Activated CD4-positive, alpha-beta T cell treated with anti-CD3 and anti-CD28 coated beads, Interleukin-2, amount 50 U/mL, for 48 hours (primary cell): ENCODE measurements around the gene TLCD3B.
"Not testable (repeated sequence)": the region's sequence is repeated elsewhere in the genome, so short reads cannot be mapped to it uniquely, and the experiment has no call there.

Experiments used
- DNase-seq, 2 experiments: peaks; one replicate each; pipeline ENCODE4 v3.0.0-alpha.2; 2020

Gene TLCD3B

DNA sequence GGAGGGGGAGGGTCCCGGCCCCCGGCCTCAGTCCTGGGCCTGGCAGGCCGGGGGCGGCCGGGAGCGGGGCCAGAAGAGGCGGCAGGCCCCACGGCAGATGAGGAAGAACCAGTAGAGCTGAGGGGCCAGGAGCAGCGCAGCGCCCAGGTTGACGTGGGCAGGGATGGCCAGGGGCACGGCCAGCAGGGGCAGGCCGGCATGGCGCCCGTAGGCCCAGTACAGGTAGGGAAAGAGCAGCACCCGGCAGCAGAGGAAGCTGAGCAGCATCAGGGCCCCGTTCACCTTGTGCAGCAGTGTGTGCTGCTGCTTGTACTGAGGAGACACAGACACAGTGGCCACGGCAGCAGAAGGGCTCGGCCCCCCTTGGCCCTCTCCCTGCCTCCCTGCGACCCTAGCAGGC, 5.9 kb downstream of the TLCD3B start:
- DNase-seq: no peak

DNA sequence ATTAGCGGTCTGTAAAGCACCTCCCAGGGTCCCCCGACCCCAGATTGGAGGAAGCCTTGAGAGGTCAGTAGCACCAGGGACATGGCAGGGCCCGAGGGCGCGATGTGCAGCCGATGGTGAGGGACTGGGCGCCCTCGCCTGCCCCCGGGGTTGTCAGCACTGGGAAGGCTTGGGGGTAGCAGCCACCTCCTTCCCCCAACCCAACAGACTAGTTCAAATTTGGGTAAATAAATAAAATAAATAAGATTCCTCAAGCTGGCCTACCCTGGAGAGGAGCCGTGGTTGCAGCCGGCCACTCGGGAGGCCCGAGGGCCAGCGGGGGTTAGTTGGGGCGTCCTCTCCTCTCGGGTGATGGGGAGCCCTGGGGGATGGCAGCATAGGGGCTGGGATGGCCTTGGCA, 6.6 kb downstream of the TLCD3B start:
- no peak for DNase-seq

DNA sequence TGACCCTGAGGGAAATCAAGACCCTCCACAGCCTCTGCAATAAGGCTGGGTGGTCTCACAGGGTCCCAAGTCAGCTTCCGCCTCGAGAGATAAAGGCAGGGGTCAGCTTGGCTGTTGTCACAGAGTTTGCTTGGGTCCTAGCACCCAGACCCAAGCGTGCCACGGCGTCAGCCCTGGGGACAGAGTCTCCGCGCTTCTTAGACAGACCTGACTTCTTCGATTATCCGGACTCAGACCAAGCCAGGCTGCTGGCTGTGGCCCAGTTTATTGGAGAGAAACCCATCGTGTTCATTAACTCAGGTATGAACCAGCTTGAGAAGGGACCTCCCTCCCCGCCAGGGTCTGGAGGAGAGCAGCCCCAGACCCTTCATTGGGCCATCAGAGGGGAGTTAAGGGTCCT, 7.5 kb downstream of the TLCD3B start:
- DNase-seq: no peak

DNA sequence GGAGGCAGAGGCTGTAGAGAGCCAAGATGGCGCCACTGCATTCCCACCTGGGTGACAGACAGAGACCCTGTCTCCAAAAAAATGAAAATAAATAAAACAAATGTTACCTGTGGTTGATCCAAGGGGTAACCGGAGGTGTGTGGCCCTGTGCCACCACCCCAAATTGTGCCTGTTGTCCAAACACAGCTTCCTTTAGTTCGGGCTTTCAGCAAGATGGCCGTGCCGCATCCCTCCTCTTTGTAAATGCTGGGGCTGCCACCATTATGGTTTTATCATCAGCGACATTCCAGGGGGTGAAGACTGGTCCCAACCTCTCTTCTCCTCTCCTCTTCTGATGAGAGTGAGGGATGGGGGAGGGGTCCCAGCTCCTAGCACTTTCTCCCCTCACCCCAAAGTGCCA, 8.2 kb downstream of the TLCD3B start, which contains the start of gene C16orf92:
Gene C16orf92 (plus strand): TSS at position 312 of the 400 bp plus-strand sequence. CDS start 143 bp downstream, outside the sequence.
- no peak for DNase-seq

DNA sequence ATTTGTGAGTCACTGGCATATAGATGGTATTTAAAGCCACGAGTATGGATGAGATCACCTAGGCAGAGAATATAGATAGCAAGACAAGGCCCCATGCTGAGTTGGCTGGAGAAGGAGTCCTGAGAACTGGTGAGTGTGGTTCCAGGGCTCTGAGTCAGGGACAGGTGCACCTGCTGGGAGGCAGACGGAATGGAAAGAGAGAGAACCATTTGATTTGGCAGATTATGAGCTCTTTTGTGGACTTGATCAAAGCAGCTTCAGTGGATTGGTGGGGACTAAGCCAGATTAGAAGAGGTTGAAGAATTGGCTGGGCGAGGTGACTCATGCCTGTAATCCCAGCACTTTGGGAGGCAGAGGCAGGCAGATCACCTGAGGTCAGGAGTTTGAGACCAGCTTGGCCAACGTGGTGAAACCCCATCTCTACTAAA, 12.3 kb downstream of the TLCD3B start:
- DNase-seq: no peak

DNA sequence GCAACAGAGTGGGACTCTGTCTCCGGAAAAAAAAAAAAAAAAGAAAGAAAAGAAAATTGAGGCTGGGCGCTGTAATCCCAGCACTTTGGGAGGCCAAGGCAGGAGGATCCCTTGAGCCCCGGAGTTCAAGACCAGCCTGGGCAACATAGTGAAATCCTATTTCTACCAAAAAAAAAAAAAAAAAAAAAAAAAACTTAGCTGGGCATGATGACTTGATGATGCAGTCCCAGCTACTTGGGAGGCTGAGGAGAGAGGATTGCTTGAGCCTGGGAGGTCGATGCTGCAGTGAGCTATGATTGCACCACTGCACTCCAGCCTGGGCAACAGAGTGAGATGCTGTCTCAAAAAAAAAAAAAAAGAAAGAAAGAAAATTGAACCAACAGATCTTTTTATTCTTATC, 13.1 kb downstream of the TLCD3B start:
- DNase-seq: not testable (repeated sequence)

DNA sequence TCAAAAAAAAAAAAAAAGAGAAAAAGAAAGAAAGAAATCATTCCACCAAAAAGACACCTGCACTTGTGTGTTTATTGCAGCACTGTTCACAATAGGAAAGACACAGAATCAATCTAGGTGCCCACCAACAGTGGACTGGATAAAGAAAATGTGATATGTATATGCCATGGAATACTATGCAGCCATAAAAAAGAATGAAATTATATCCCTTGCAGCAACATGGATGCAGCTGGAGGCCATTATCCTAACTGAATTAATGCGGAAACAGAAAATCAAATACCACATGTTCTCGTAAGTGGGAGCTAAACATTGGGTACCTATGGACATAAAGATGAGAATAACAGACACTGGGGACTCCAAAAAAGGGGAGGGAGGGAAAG, 13.8 kb downstream of the TLCD3B start:
- DNase-seq: no peak

DNA sequence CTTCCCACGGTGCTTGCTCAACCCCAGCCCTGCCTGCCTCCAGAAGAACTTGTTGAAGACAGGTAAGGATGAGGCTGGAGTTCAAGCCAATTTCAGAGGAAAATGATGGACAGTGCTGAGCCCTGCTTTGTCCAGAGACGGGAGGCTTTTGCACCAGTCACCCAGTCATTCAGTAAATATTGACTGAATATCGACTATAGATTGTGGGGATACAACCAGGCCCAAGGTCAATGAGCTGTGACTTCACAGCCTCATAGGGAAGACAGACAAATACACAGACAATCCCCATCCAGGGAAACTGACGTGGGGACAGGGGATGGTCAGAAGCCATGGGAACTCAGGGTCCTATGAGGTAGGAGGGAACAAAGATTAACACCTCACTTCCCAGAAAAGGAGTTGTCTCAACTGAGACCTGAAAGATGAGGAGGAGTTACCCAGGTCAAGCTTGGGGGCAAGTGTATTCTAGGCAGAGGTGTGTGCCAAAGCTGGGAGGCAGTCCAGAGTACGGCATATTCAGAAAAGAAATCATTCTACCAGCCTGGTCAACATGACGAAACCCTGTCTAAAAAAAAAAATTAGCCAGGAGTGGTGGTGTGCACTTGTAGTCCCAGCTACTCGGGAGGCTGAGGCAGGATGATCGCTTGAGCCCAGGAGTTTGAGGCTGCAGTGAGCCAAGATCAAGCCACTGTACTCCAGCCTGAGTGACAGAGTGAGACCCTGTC, 14.4 kb downstream of the TLCD3B start:
- no peak for DNase-seq

DNA sequence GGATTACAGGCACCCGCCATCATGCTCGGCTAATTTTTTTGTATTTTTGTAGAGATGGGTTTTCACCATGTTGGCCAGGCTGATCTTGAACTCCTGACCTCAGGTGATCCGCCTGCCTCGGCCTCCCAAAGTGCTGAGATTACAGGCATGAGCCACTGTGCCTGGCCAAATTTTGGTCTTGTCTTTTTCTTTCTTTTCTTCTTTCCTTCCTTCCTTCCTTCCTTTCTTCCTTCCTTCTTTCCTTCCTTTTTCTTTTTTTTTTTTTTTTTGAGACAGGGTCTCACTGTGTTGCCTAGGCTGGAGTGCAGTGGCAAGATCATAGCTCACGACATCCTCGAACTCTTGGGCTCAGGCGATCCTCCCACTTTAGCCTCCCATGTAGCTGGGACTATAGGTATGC, 15.6 kb downstream of the TLCD3B start:
- not testable (repeated sequence) for DNase-seq

DNA sequence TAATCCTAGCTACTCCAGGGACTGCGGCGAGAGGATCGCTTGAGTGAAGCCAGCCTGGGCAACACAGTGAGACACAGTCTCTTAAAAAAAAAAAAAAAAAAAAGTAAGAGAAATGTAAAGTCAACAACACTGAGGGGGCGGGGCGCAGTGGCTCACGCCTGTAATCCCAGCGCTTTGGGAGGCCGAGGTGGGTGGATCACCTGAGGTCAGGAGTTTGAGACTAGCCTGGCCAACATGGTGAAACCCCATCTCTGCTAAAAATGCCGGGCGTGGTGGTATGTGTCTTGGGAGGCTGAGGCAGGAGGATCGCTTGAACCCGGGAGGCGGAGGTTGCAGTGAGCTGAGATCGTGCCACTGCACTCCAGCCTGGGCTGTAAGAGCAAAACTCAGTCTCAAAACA, 18.5 kb downstream of the TLCD3B start:
- not testable (repeated sequence) for DNase-seq

DNA sequence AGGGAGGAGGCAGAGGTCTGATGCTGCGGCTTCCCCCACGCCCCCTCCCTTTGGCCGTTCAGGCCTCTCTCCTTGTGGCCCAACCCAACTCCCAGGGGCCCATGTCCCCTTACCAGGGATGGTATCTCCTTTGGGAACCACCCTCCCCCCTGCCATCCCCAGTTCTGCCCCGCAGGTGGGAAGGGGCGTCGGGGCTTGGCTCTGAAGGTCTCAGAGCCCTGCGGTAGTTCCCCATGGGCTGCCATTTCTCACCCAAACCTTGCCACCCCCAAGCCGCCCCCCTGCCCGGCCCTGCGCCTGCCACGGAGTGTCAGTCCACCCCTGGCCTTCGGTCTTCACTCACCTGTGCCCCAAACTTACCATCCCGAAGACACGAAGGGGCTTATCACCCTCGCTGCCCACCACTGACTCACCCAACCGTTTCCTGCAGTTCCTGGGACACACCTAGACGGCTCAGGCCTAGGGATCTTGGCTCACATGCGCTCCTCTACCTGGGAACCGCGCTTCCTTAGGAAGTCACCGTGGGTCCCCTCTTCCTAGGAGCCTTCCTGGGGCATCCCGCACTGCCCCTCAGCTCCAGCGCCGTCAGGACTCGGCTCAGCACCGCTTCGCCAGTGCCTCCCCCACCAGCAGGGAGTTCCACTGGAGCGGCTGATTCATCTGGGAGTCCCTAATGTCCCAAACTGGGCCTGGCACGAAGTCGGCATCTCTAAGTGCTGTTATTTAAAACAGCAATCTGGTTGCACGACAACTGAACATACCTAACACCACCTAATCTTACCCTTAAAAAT, 19.2 kb downstream of the TLCD3B start:
- DNase-seq: no peak

DNA sequence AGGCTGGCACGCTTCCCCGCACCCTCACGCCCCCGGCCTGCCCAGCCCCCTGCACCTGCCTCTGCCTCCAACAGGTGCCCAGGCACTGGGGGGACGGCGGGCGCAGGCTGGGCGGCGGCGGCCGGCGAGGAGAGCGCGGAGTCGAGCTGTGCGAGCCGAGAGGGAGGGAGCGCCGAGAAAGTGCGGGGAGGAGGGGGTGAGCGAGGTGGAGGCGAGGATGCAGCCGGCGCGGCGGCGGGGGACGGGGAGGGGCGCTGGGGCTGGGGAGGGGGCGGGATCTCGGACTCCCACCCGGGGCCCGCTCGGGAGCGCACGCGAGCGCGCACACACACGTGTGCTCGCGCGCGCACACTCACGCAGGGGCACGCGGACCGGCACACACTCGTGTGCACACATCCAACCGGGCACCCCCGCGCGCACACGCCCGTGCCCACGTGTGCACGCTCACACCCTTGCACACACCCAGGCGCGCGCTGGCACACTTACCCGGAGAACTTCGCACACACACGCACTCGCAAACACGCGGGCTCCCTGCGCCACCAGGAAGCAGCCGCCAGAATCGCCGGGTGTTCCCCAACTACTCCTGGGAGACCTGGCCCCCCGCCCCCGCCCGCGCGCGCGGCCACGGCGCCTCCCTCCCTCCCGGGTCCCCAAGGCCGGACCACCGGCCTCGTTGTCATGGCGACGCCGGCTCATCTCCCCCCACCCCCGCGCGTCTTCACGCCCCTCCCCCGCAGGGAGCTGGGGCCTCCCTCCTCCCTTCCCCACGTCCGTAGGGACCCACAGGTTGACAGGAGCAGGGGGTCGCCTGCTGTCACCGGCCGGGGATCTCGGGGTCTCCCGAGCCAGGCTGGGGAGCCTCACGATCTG, 20.0 kb downstream of the TLCD3B start, which contains the start of gene DOC2A:
Gene DOC2A (minus strand): TSS at position 184 of the 870 bp plus-strand sequence. CDS start 805 bp downstream, outside the sequence.
- DNase-seq: peak; percentile 35 to 42

DNA sequence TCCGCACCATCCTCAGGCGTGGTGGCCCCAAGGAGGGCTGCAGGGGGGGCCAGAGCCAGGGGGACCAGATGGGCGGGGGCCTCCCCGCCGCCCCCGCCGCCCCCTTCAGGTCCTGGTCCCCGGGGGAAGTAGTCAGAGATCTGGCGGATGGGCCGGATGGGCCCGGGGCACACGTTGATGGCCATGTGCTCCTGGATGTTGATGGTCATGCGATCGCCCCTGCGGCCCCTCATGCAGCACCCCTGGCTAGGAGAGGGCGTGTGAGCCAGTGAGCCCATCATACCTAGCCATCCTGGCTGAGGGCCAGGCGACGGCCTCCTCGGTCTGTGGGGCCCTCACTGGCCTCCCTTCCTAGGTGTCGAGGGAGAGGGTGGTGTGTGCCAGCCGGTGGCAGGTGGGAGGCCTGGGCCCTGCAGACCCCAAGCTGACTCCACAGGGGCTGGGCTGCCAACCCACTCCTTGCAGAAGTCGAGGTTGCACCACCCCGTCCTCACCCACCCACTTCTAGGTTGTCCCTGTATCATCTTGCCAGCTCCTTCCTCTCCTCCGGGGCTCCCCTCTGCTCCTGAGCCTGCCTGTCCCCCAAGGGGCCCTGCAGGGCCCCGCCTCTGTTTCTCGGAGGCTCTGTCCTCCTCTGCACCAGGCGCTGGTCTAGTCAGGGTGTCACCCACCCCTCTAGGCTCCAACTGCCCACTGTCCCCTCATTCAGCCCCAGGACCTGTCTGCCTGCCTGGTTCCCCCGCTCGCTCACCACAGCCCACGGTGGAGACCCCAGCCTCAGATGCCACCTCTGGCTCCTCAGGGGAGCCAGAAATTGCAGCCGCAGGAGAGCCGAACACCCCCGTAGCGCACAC, 20.9 kb downstream of the TLCD3B start:
- DNase-seq: no peak

DNA sequence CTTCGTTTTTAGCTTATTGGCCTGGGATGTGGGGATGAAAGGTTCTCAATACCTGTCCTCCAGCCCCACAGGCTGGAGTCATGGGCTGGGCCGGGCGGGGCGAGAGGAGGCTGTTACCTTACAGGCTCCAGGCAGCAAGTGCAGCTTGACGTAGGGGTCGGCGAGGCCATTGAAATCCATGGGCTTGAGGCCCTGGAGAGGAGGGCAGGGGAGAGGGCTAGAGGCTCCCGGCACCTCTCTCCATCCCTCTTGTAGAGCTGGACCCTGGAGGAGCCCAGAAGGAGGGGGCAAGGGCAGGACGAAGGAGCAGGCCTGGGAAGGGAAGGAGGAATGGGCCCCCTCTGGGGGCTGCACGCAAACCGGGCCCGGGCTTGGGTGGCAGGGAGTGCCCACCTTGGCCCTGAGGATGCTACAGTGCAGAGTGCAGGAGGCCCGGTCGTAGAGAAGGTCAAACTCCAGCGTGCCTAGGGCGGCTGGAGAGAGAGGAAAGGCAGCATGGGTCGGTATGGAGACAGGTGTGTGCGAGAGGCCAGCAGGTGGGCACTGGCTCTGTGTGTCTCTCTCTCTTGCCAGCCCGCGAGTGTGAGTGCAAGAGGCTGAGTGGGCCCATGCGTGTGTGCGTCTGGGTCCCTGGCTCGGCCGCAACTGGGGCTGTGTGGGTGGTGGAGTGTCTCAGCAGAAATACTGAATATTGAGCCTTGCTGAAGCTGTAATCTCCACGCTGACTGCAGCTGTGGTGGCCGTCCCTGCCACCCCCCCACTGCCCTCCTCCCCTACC, 21.8 kb downstream of the TLCD3B start:
- DNase-seq: no peak

DNA sequence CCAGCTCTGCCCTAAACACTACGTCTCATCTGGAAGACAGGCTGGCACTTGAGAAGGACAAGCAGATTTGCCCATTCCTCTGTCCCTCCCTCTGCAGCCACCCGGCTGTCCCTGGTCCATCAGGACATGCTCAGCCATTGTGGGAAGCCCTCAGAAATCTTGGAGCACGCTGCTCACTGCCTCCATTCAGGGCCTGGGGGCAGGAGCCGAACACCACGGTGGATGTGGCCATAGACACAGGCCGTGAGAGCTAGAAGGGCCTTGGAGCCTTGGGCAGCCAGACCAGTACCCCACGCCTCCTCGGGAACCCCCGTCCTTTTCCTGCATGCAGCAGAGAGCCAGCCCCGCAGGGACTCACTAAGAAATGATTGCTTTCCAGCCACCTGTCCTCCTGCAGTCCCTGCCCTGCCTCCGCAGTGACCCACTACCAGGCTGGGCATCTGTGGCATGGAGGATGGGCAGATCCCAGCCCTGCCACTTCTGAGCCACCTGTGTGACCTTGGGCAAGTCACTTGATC, 23.6 kb downstream of the TLCD3B start:
- DNase-seq: no peak

DNA sequence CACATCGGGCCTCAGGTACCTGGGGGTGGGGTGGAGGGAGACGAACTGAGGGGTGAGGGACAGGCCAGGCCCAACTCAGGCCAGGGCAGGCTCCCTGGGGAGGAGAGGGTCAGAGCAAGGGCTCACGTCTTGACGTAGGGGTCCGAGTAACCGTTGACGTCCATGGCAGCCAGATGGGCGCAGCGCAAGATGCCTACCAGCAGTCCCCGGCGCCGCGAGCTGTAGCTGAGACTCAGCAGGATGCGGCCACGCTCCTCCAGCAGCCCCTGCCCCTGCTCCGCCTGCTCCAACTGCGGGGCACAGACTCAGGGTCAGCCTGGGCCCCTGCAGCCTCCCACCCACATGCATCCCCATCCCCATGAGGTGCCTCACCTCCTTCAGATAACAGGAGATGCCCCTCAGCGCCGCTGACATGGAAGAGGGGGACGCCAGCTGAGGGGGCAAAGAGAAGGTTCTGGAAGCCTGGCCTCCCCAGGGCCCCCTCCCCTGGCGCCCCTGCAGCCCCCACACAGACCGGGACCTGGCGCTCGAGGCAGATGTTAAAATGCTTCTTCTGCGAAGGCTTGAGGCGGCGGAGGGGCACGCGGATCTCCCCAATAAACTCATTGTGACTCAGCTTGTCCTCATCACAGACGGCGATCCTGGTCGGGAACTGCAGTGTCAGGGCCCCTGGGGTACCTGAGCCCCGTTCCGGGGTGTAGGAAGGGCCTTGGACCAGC, 24.3 kb downstream of the TLCD3B start:
- no peak for DNase-seq

DNA sequence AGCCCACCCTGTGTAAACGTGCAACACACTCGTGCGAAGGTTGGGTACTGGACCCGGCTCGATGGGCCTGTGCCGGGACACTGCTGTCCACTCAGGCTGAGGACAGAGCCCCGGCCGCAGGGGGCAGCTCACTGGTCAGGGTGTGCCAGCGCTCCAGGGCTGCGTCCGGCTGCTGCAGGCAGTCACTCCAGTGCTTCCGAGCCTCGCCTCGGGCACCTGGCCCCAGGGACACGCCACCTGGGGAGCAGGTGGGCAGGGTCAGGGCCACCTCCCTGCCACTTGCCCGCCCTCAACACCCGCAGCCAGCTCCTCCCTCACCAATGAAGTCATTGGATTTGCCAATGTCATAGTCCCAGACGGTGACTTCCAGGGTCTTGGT, 25.0 kb downstream of the TLCD3B start:
- DNase-seq: no peak

DNA sequence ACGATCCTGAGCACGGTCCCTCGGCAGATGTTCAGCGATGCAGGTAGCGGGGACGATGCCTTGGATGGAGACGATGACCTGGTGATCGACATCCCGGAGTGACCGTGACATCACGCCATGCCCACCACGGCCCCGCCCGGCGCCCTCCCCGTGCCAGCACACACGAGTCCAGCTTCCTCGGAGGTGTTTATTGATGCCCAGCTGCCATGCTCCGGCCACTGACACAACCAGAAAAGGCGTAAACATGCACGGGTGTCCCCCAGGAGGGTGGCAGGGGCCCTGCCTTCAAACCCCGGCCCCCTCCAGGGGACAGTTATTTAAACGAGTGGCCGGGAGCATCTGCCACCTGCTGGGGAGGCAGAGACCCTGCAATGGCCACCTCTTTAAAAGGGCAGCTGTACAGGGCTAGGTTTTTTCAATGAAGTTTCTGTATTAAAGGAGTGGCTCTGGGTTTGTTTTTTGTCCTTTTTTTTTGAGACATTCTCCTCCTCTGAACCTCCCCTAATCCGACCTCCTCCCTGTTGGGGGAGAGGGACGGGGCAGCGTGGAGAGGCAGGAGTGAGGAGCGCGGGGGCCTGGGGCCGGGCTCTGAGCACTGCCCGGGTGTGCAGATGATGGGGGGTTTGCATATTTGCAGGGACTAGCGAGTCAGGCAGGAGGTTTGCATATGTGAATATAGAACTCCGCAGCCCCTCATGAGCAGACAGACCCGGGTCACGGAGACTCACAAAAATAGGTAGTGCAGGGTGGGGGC, 25.6 kb downstream of the TLCD3B start:
- DNase-seq: peak; percentile 29 to 32

DNA sequence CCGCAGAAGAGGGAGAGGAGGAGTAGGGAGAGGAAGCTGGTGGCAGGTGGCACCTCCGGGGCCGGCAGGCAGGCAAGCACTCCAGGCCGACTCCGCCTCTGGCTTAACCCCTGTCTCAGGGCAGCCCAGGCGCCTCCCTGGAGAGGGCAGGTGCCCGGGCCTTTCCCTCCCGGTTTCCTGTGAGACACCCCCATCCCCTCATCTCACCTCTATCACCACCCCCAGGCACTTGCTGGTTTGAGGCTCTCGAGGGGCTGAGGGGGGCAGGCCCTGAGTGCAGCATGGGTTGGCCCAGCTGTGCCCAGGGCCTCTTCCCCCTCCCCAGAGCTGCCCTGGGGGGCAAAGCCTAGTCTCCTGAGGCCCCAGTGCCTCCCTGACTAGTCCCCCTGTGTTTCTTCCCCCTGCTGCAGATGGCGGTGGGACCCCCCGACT, 26.2 kb downstream of the TLCD3B start:
- no peak for DNase-seq

DNA sequence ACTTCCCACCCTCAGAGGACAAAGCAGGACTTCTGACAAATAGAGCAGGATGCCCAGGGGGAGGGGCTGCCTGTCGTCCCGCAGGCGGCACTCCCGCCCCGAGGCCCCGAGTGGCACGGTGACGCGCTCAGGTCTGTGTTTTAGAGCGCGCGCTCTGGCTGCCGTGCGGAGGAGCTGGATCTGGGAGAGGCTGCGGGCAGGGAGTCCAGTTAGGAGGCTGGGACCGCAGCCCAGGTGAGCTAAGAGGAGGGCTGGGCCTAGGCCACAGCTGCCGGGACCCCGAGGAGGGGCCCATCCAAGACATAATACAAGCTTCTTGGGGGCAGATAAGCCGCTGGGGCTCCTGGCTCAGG, 26.7 kb downstream of the TLCD3B start:
- no peak for DNase-seq
